Naive thymus-derived CD4-positive, alpha-beta T cell (primary cell): ENCODE measurements around the gene UCMA. TPM values are rescaled to one million over a fixed set of nuclear protein-coding genes. Genes with fewer than 3 reads are reported as not detected.

Experiments used
- ATAC-seq: fragments of 150-1000 bp; cut with Tn5 transposase; 2 replicates; pipeline ENCODE4 v1.10.0; 2021; ENCODE audit warnings: mild to moderate bottlenecking, moderate library complexity
- CTCF ChIA-PET: fragments of 350-600 bp; sonication (Branson Sonifier 250); formaldehyde crosslinking; loops from one replicate; lab custom pipeline; 2021; ENCODE audit warnings: antibody characterized with exemption; lab: Charles Lee
- POLR2A ChIA-PET: fragments of 350-600 bp; sonication (Branson Sonifier 250); formaldehyde crosslinking; loops from one replicate; lab custom pipeline; 2021; ENCODE audit warnings: antibody characterized with exemption, inconsistent platforms; lab: Charles Lee
- DNase-seq, 9 donors: peaks; one replicate each; pipeline versions ENCODE4 v3.0.0 to v3.0.0-alpha.2; 2020 to 2022; ENCODE audit warnings: mixed read lengths in 1 of 9
- H3K27ac ChIP-seq: one replicate; pipeline ENCODE4 v1.7.0; 2013; ENCODE audit warnings: mild to moderate bottlenecking, low read depth, low read length, moderate library complexity
- H3K27me3 ChIP-seq, 2 donors: one replicate each; pipeline ENCODE4 v1.7.0; 2013; ENCODE audit warnings: low read length in 2 of 2, mild to moderate bottlenecking in 2 of 2, moderate library complexity in 2 of 2; ENCODE audit not compliant: control insufficient read depth in 2 of 2, insufficient read depth in 2 of 2
- H3K36me3 ChIP-seq, 3 experiments: 1 replicate in 2 of 3; 2 replicates in 1 of 3; pipeline ENCODE4 v1.7.0; 2013; ENCODE audit warnings: low read length in 3 of 3, mild to moderate bottlenecking in 3 of 3, moderate library complexity in 1 of 3; ENCODE audit not compliant: insufficient read depth in 3 of 3, control insufficient read depth in 2 of 3
- H3K4me1 ChIP-seq, 2 donors: one replicate each; pipeline ENCODE4 v1.7.0; 2013; ENCODE audit warnings: low read length in 2 of 2, mild to moderate bottlenecking in 2 of 2, moderate library complexity in 1 of 2; ENCODE audit not compliant: control insufficient read depth in 2 of 2, insufficient read depth in 2 of 2
- H3K4me3 ChIP-seq: 2 replicates; pipeline ENCODE4 v1.7.0; 2013; ENCODE audit warnings: mild to moderate bottlenecking, low read length
- H3K9me3 ChIP-seq, 3 experiments: 1 replicate in 2 of 3; 2 replicates in 1 of 3; pipeline ENCODE4 v1.7.0; 2013; ENCODE audit warnings: low read length in 3 of 3; ENCODE audit not compliant: control insufficient read depth in 2 of 3
- H3K27ac Mint-ChIP-seq, 9 donors: one replicate each; pipeline ENCODE4 v1.8.0; 2020 to 2022; ENCODE audit warnings: mixed read lengths in 9 of 9, mild to moderate bottlenecking in 8 of 9, moderate library complexity in 5 of 9, inconsistent platforms in 2 of 9
- H3K27me3 Mint-ChIP-seq, 5 donors: one replicate each; pipeline ENCODE4 v1.8.0; 2021 to 2022; ENCODE audit warnings: mixed read lengths in 5 of 5, mild to moderate bottlenecking in 1 of 5
- H3K36me3 Mint-ChIP-seq, 5 donors: one replicate each; pipeline ENCODE4 v1.8.0; 2020 to 2022; ENCODE audit warnings: mixed read lengths in 5 of 5, mild to moderate bottlenecking in 3 of 5, inconsistent platforms in 1 of 5
- H3K4me1 Mint-ChIP-seq, 7 donors: one replicate each; pipeline ENCODE4 v1.8.0; 2020 to 2022; ENCODE audit warnings: mixed read lengths in 7 of 7, mild to moderate bottlenecking in 3 of 7, inconsistent platforms in 1 of 7
- H3K4me3 Mint-ChIP-seq, 10 donors: one replicate each; pipeline ENCODE4 v1.8.0; 2020 to 2022; ENCODE audit warnings: mild to moderate bottlenecking in 10 of 10, mixed read lengths in 10 of 10, moderate library complexity in 6 of 10, inconsistent platforms in 2 of 10
- H3K9me3 Mint-ChIP-seq, 11 donors: one replicate each; pipeline ENCODE4 v1.8.0; 2020 to 2022; ENCODE audit warnings: mixed read lengths in 11 of 11, mild to moderate bottlenecking in 4 of 11, inconsistent platforms in 1 of 11, moderate library complexity in 1 of 11
- intact Hi-C, 2 donors: fragments of 100-400 bp; cut with micrococcal nuclease; formaldehyde crosslinking; loops; one replicate each; pipeline ENCODE4 v1.15.1; 2023
- polyA plus RNA-seq, 2 donors: library from polyadenylated mRNA; unstranded; fragments of 300-500 nt; fragmentation: Illumina TruSeq; gene quantifications; one replicate each; pipeline ENCODE4 v1.2.3, GENCODE V29; 2021
- total RNA-seq, 6 experiments: library from RNA in 5 of 6; stranded (reverse) in 5 of 6; gene quantifications; 1 replicate in 5 of 6; 2 replicates in 1 of 6; pipeline ENCODE4 v1.2.3 and lab custom pipeline; 2021 to 2026

UCMA gene
- total and polyA plus RNA-seq, 7 experiments from 2014 or later, result not detected

DNA sequence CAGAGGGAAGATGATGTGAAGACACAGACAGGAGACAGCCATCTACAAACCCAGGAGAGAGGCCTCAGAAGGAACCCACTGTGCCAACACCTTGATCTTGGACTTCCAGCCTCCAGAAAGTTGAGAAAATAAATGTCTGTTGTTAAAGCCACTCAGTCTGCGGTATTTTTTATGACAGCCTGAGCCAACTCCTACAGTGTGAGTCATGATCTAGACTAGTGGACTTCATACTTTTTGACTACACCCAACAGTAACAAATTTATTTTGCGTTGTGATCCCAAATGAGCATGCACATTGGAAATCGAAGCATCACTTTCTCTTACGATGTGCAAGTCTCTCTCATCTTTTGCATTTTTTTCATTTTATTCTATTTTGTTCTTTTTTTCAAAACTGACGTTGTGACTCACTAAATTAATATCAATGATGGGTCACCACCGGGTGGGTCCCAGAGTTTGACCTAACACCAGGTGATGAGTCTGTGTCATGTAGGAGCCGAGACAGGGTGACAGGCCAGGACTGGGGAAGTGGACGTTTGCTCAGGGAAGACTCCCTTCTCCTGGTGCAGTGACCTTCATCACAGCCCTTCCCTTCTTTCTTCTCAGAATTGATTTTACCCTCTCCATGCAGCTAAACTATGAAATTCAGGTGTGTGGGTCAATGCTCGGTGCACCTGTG is 36.8 kb upstream of the UCMA start:
- no peaks in the 10 kb centered on the region for H3K27me3 ChIP-seq
- no peak for DNase-seq
- ATAC-seq, result no peak
- H3K4me3 ChIP-seq, result no peak overlapping the region
- Mint-ChIP-seq H3K4me3 (no peak overlapping the region), H3K36me3 (peaks cover 0 to 3% (median 0%) of the 10 kb centered on the region in 5 donors), H3K9me3 (no peaks in the 10 kb centered on the region), H3K4me1 (peaks cover 0 to 16% (median 6%) of the 10 kb centered on the region in 7 donors), H3K27me3 (peaks cover 0 to 3% (median 0%) of the 10 kb centered on the region in 5 donors), H3K27ac (peak overlapping the region in 2 of 9 donors; percentile 39 to 45)
- no peak overlapping the region for H3K27ac ChIP-seq
- ChIA-PET POLR2A (interaction anchor here (1.8 kb wide), 1 partner anchor 29 kb away, joined by 5 read pairs; the partner anchor contains the start of gene PHYH), CTCF (interaction anchor here (2.4 kb wide), 1 partner anchor 81 kb away, joined by 9 read pairs; no protein-coding TSS in a partner anchor)
- no peaks in the 10 kb centered on the region for H3K36me3 ChIP-seq
- H3K4me1 ChIP-seq, result peaks cover 0 to 7% of the 10 kb centered on the region in 2 donors
- no peaks in the 10 kb centered on the region for H3K9me3 ChIP-seq
- intact Hi-C loops, result loop anchor here (1.0 kb wide), 2 partner anchors 31 to 80 kb away; no protein-coding TSS in a partner anchor

- no peaks in the 10 kb centered on the region for H3K36me3 Mint-ChIP-seq
- Histone ChIP-seq H3K4me1 (peaks cover 0 to 7% of the 10 kb centered on the region in 2 donors), H3K36me3 (no peaks in the 10 kb centered on the region), H3K27ac (no peak overlapping the region), H3K9me3 (no peaks in the 10 kb centered on the region), H3K4me3 (no peak overlapping the region), H3K27me3 (no peaks in the 10 kb centered on the region)
- intact Hi-C loops, result no loop called here
- CTCF ChIA-PET, result no interaction called here
- H3K27me3 Mint-ChIP-seq, result peaks cover 0 to 11% (median 3%) of the 10 kb centered on the region in 5 donors
- no peaks in the 10 kb centered on the region for H3K9me3 Mint-ChIP-seq
- POLR2A ChIA-PET, result interaction anchor here (0.7 kb wide), 1 partner anchor 62 kb away, joined by 3 read pairs; no protein-coding TSS in a partner anchor
- no peak overlapping the region for H3K27ac Mint-ChIP-seq
- H3K4me3 Mint-ChIP-seq, result no peak overlapping the region
- DNase-seq (no peak), ATAC-seq (no peak)
- peaks cover 0 to 16% (median 6%) of the 10 kb centered on the region in 7 donors for H3K4me1 Mint-ChIP-seq
These were observed 34.7 kb upstream of the UCMA start for GRCh38 chr10:13268841-13269240.

DNA sequence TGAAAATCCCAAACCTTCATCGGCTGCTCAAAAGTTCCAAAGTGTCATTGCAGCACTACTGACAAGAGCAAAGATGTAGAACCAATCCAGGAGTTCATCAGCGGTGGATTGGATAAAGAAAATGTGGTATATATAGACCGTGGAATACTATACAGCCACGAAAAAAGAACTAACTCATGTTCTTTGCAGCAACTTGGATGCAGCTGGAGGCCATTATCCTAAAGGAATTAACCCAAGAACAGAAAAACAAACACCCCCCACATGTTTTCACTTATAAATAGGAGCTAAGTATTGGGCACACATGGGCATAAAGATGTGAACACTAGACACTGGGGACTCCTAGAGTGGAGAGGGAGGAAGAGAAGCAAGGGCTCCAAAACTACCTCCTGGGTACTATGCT is 34.1 kb upstream of the UCMA start:
- Mint-ChIP-seq H3K36me3 (peaks cover 0 to under 1% (median 0%) of the 10 kb centered on the region in 5 donors), H3K27me3 (peaks cover 0 to 15% (median 5%) of the 10 kb centered on the region in 5 donors), H3K9me3 (peaks cover 0 to under 1% (median 0%) of the 10 kb centered on the region in 11 donors), H3K4me1 (peaks cover 0 to 16% (median 6%) of the 10 kb centered on the region in 7 donors), H3K27ac (no peak overlapping the region), H3K4me3 (no peak overlapping the region)
- no peaks in the 10 kb centered on the region for H3K27me3 ChIP-seq
- intact Hi-C loops, result no loop called here
- H3K4me1 ChIP-seq, result peaks cover 0 to 7% of the 10 kb centered on the region in 2 donors
- ChIA-PET CTCF (no interaction called here), POLR2A (interaction anchor here (0.7 kb wide), 1 partner anchor 61 kb away, joined by 3 read pairs; no protein-coding TSS in a partner anchor)
- H3K27ac ChIP-seq, result no peak overlapping the region
- no peak overlapping the region for H3K4me3 ChIP-seq
- ATAC-seq (no peak), DNase-seq (no peak)
- no peaks in the 10 kb centered on the region for H3K36me3 ChIP-seq
- H3K9me3 ChIP-seq, result no peaks in the 10 kb centered on the region

GRCh38 chr10:13263591-13263990 is 29.4 kb upstream of the UCMA start:
- H3K27me3 ChIP-seq, result no peaks in the 10 kb centered on the region
- intact Hi-C loops, result no loop called here
- H3K36me3 ChIP-seq, result no peaks in the 10 kb centered on the region
- no peak overlapping the region for H3K4me3 Mint-ChIP-seq
- no peak overlapping the region for H3K4me3 ChIP-seq
- peaks cover 0 to 24% (median 14%) of the 10 kb centered on the region in 5 donors for H3K27me3 Mint-ChIP-seq
- ATAC-seq (no peak), DNase-seq (no peak)
- H3K27ac Mint-ChIP-seq, result no peak overlapping the region
- H3K9me3 Mint-ChIP-seq, result peaks cover 0 to 11% (median 4%) of the 10 kb centered on the region in 11 donors
- H3K27ac ChIP-seq, result no peak overlapping the region
- CTCF ChIA-PET, result no interaction called here
- no peaks in the 10 kb centered on the region for H3K4me1 ChIP-seq
- no peaks in the 10 kb centered on the region for H3K4me1 Mint-ChIP-seq
- H3K9me3 ChIP-seq, result no peaks in the 10 kb centered on the region
- POLR2A ChIA-PET, result no interaction called here
- peaks cover 0 to 9% (median 0%) of the 10 kb centered on the region in 5 donors for H3K36me3 Mint-ChIP-seq

DNA sequence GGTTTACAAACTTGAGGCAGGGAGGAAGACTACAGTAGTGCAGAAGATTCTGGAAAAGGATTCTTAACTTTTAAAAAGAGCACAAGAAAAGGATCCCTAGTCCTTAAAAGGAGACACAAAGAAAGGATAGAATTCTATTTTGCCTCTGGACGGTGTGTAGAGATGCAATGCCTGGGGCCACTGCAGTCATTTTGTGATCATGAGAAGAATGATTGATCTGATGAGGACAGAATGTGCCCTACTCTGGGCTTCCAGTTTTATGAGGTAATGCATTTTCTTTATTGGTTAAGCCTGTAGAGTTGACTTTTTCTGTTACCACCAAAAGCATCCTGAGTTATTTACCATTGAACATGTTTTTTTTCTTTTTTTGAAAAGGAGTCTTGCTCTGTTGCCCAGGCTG is 28.3 kb upstream of the UCMA start:
- POLR2A ChIA-PET, result no interaction called here
- no peak overlapping the region for H3K27ac ChIP-seq
- no peaks in the 10 kb centered on the region for H3K9me3 ChIP-seq
- ATAC-seq (no peak), DNase-seq (no peak)
- no peak overlapping the region for H3K4me3 ChIP-seq
- H3K4me1 Mint-ChIP-seq, result peaks cover 0 to 8% (median 4%) of the 10 kb centered on the region in 7 donors
- H3K4me3 Mint-ChIP-seq, result no peak overlapping the region
- no peaks in the 10 kb centered on the region for H3K27me3 ChIP-seq
- no peak overlapping the region for H3K27ac Mint-ChIP-seq
- peaks cover 0 to 24% (median 14%) of the 10 kb centered on the region in 5 donors for H3K27me3 Mint-ChIP-seq
- CTCF ChIA-PET, result no interaction called here
- intact Hi-C loops, result no loop called here
- H3K36me3 ChIP-seq, result no peaks in the 10 kb centered on the region
- H3K9me3 Mint-ChIP-seq, result peaks cover 0 to 15% (median 4%) of the 10 kb centered on the region in 11 donors
- no peaks in the 10 kb centered on the region for H3K4me1 ChIP-seq
- H3K36me3 Mint-ChIP-seq, result peaks cover 0 to 9% (median 0%) of the 10 kb centered on the region in 5 donors

- H3K36me3 ChIP-seq, result no peaks in the 10 kb centered on the region
- H3K4me1 ChIP-seq, result no peaks in the 10 kb centered on the region
- DNase-seq, result no peak
- Mint-ChIP-seq H3K27me3 (peaks cover 0 to 27% (median 5%) of the 10 kb centered on the region in 5 donors), H3K9me3 (peaks cover 0 to 10% (median 2%) of the 10 kb centered on the region in 11 donors), H3K4me1 (peaks cover 0 to 8% (median 4%) of the 10 kb centered on the region in 7 donors), H3K4me3 (no peak overlapping the region), H3K36me3 (peaks cover 0 to 4% (median 0%) of the 10 kb centered on the region in 5 donors), H3K27ac (peak overlapping the region in 1 of 9 donors; percentile 58)
- intact Hi-C loops, result no loop called here
- ChIA-PET CTCF (no interaction called here), POLR2A (no interaction called here)
- no peaks in the 10 kb centered on the region for H3K27me3 ChIP-seq
- H3K9me3 ChIP-seq, result no peaks in the 10 kb centered on the region
- no peak overlapping the region for H3K4me3 ChIP-seq
- H3K27ac ChIP-seq, result no peak overlapping the region
- no peak for ATAC-seq
These were observed 23.5 kb upstream of the UCMA start for GRCh38 chr10:13257621-13258140.
